NCI-H2081 (cell line): ENCODE data around the gene HACL1.
A peak's percentile ranks its signal among the peaks of the same experiment; 100 is the strongest.
"Not testable (repeated sequence)": the region's sequence is repeated elsewhere in the genome, so short reads cannot be mapped to it uniquely, and the experiment has no call there.

ENCODE experiments used
- DNase-seq, 2 experiments: peaks; one replicate each; lab custom pipeline; 2025; lab: John Stamatoyannopoulos, UW

Gene HACL1

GRCh38 chr3:15629860-15630597 is 28.7 kb upstream of the HACL1 start:
- DNase-seq, result peak; percentile 26 to 59

DNA sequence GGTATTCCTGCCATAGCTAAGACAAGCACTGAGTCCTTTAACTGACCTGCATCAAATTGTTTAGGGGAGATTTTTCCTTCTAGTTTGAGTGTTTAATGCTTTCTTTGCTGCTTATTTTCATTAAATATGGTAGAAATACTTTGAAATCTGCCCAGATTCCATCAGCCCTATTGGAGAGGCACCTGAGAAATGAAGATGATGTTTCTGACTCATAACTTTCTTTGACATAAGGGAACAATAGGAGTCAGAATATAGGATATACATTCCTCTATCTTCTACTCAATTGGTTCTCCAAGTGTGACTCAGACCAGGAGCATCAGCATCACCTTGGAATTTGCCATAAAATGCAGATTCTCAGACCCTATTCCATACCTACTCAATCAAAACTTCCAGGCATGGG is 27.6 kb upstream of the HACL1 start:
- DNase-seq, result no peak

DNA sequence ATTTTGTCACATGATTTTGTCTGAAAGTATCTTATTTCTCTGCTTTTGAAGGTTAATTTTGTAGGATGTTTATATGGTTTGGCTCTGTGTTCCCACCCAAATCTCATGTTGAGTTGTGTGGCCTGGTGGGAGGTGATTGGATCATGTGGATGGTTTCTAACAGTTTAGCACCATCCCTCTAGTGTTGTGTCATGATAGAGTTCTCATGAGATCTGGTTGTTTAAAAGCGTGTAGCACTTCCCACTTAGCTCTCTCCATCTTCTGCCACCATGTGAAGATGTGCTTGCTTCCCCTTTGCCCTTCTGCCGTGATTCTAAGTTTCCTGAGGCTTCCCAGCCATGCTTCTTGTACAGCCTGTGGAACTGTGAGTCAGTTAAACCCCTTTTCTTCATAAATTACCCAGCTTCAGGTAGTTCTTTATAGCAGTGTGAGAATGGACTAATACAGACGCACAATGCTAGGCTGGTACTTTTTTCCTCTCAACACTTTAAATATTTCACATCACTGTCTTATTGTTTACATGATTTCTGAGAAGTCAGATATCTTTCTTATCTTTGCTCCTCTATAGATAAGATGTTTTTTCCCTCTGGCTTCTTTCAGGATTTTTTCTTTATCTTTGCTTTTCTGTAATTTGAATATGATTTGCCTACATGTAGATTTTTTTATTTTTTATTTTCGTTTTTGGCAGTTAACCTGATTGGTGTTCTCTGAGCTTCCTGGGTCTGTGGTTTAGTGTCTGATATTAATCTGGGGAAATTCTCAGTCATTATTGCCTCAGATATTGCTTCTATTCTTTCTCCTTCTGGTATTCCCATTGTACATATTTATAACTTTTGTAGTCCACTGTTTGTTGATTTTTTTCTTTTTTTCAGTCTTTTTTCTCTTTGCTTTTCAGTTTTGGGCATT is 22.4 kb upstream of the HACL1 start:
- no peak for DNase-seq

GRCh38 chr3:15619659-15620464 is 18.5 kb upstream of the HACL1 start:
- not testable (repeated sequence) for DNase-seq

GRCh38 chr3:15616053-15616452 is 14.7 kb upstream of the HACL1 start:
- no peak for DNase-seq

- DNase-seq, result no peak
These were observed 13.6 kb upstream of the HACL1 start for GRCh38 chr3:15614958-15615357.

DNA sequence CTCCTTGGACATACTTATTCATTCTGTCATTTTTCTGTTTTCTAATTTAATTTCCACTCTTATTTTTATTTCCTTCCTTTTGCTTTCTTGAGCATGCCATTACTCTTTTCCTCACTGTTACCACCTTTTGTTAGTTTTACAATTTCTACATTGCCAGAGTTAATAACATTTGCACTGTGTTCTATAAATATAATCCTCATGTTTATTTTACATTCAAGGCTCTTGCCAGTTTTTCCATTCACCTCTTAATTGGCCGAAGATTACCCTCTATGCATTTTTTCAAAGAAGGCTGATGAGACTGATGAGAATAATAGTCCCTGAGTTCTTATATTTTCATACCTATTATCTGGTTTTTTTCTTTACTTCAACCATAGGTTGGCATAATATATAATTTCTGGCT is 10.6 kb upstream of the HACL1 start:
- peak in 1 of 2 experiments; percentile 17 for DNase-seq

GRCh38 chr3:15611018-15611417 is 9.6 kb upstream of the HACL1 start:
- DNase-seq, result no peak

GRCh38 chr3:15610082-15610759 is 8.9 kb upstream of the HACL1 start:
- DNase-seq, result no peak

GRCh38 chr3:15606434-15606891 is 5.1 kb upstream of the HACL1 start:
- DNase-seq, result no peak

- DNase-seq, result not testable (repeated sequence)
These were observed 3.2 kb upstream of the HACL1 start for GRCh38 chr3:15604584-15604983.

DNA sequence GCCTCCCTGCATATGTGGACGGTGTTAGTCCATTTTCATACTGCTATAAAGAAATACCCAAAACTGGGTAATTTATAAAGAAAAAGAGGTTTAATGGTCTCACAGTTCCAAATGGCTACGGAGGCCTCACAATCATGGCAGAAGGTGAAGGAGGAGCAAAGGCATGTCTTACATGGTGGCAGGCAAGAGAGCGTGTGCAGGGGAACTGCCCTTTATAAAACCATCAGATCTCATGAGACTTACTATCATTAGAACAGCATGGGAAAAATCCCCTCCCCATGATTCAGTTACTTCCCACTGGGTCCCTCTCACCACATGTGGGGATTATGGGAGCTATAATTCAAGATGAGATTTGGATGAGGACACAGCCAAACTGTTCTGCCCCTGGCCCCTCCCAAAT is 1.4 kb upstream of the HACL1 start:
- not testable (repeated sequence) for DNase-seq

- DNase-seq, result no peak
These were observed 772 bp upstream of the HACL1 start for GRCh38 chr3:15602146-15602536.

DNA sequence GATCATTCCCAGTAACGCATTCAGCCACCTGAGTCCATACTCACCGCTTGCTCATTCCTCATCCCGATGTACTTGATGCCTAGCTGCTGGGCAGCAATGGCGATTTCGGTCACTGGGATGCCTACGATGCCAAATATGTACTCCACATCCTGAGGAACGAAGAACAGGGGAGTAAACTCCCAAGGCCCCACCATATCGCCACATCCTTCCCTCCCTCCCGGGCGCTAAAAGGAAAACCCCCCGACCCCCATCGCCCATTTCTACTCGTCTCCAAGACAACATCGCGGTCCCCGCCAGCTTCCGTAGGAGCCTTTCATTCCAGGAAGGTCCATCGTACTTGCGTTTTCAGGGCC is 347 bp downstream of the HACL1 start:
- DNase-seq, result no peak

- no peak for DNase-seq
These were observed 5.4 kb downstream of the HACL1 start for GRCh38 chr3:15595955-15596354.

- no peak for DNase-seq
These were observed 8.4 kb downstream of the HACL1 start for GRCh38 chr3:15592968-15593367.

- no peak for DNase-seq
These were observed 9.4 kb downstream of the HACL1 start for GRCh38 chr3:15591928-15592327.

DNA sequence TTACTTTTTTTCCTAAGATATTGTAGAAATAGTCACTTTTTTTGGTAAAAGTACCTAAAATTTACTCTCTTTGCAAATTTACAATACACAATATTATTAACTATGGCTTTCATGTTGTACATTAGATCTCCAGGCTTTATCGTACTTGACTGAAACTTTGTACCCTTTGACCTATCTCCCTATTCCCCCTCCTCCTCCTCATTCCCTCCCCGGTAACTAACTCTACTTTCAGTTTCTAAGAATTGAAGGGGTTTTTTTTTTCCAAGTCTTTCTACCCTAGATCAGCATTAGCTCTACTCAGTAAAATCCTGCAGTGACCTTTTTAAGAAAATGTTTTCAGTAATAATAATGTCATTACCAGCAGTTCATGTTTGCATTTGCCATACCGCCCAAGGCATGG is 10.1 kb downstream of the HACL1 start:
- DNase-seq, result no peak

GRCh38 chr3:15585111-15585845 is 16.1 kb downstream of the HACL1 start:
- no peak for DNase-seq

DNA sequence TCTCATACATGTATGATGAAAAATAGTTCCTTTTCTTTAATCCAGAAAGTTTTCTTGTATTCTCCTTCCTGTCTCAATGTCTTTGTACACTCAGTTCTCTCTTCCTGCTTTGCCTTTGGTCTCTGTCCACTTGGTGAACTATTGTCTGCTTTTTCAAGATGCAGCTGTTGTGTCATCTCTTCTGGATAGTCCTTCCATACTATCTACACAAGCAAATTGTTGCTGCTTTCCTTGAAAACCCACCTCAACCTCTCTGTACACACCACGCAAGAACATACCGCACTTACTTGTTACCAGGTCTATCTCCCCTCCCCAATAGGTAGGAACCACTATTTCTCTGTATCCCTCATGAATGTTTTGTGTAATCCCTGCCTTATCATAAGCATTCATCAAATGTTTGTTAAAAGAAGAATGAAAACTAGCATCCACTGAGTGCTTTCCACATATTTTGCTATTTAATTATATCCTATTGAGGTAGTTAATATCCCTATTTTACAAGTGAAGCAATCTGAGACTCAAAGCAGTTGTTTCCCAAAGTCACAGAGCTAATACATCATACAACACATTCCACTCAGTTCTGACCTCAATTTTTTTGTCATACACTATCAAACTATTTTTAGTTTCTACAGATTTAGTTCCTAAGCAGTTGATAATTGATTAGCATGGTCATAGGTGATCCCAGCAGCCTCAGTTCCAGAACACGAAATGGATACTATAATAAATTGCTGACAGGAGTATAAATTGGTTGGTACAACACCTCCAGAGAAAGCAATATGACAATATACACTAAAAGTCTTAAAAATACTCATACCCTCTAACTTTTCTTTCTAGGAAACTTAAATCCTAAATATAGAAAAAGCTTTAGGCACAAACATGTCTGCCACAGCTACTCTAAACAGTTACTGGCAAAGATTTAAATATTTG is 19.6 kb downstream of the HACL1 start:
- no peak for DNase-seq
